ENCODE data around the gene HDGFL3. TPM values are rescaled to one million over a fixed set of nuclear protein-coding genes. Genes with fewer than 3 reads are reported as not detected.

The HDGFL3 gene
- total RNA-seq, 4 donors from 2014 or later = 4.0 to 23.1 (median 14.2) TPM

- Histone ChIP-seq H3K4me1 (peaks cover 0 to 7% (median 0%) of the 10 kb centered on the region in 4 donors), H3K4me3 (no peak overlapping the region), H3K27me3 (peaks cover 0 to 5% of the 10 kb centered on the region in 2 donors), H3K9me3 (no peaks in the 10 kb centered on the region), H3K27ac (no peak overlapping the region), H3K36me3 (no peaks in the 10 kb centered on the region)
- TF ChIP-seq POLR2A (IDR thresholded peaks at IDR 0.05) = no peak
- TF ChIP-seq, protein P1, sequence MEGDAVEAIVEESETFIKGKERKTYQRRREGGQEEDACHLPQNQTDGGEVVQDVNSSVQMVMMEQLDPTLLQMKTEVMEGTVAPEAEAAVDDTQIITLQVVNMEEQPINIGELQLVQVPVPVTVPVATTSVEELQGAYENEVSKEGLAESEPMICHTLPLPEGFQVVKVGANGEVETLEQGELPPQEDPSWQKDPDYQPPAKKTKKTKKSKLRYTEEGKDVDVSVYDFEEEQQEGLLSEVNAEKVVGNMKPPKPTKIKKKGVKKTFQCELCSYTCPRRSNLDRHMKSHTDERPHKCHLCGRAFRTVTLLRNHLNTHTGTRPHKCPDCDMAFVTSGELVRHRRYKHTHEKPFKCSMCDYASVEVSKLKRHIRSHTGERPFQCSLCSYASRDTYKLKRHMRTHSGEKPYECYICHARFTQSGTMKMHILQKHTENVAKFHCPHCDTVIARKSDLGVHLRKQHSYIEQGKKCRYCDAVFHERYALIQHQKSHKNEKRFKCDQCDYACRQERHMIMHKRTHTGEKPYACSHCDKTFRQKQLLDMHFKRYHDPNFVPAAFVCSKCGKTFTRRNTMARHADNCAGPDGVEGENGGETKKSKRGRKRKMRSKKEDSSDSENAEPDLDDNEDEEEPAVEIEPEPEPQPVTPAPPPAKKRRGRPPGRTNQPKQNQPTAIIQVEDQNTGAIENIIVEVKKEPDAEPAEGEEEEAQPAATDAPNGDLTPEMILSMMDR (IDR thresholded peaks at IDR 0.05) = no peak
- no peak for DNase-seq
These were observed 4.1 kb downstream of the HDGFL3 start for GRCh38 chr15:83203543-83203942.

DNA sequence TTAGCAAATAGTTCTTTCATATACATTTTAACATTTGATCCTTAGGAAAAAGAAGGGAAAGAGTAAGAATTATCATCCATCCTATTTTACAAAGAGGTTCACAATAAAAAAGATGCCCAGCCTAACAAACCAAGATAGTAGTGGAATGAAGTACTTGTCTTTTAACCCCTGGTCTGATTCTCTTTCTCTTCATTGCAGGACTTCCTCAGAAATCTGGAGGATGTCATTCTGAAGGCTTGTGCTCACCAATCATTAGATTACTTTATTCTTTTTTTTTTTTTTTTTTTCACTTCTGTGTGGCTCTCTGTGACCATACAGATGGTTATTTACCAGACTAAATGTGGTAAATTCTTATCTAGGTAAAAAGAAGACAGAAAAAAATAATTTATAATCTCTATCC, 7.0 kb downstream of the HDGFL3 start:
- Histone ChIP-seq H3K4me1 (no peaks in the 10 kb centered on the region), H3K27ac (no peak overlapping the region), H3K36me3 (no peaks in the 10 kb centered on the region), H3K4me3 (no peak overlapping the region), H3K9me3 (no peaks in the 10 kb centered on the region), H3K27me3 (no peaks in the 10 kb centered on the region)
- no peak for DNase-seq
- TF ChIP-seq POLR2A (IDR thresholded peaks at IDR 0.05) = no peak
- TF ChIP-seq, protein P1 (IDR thresholded peaks at IDR 0.05) = no peak

GRCh38 chr15:83200162-83200561, 7.5 kb downstream of the HDGFL3 start:
- H3K9me3 ChIP-seq = no peaks in the 10 kb centered on the region
- no peak overlapping the region for H3K27ac ChIP-seq
- DNase-seq = no peak
- H3K27me3 ChIP-seq = no peaks in the 10 kb centered on the region
- no peak for TF ChIP-seq POLR2A (IDR thresholded peaks at IDR 0.05)
- TF ChIP-seq, protein P1 (IDR thresholded peaks at IDR 0.05) = no peak
- H3K36me3 ChIP-seq = no peaks in the 10 kb centered on the region
- no peak overlapping the region for H3K4me3 ChIP-seq
- no peaks in the 10 kb centered on the region for H3K4me1 ChIP-seq

GRCh38 chr15:83199288-83199687, 8.3 kb downstream of the HDGFL3 start:
- Histone ChIP-seq H3K4me3 (no peak overlapping the region), H3K27ac (no peak overlapping the region), H3K27me3 (no peaks in the 10 kb centered on the region), H3K4me1 (no peaks in the 10 kb centered on the region), H3K36me3 (no peaks in the 10 kb centered on the region), H3K9me3 (no peaks in the 10 kb centered on the region)
- DNase-seq = no peak
- TF ChIP-seq, protein P1 (IDR thresholded peaks at IDR 0.05) = no peak
- no peak for TF ChIP-seq POLR2A (IDR thresholded peaks at IDR 0.05)

GRCh38 chr15:83198476-83198875, 9.1 kb downstream of the HDGFL3 start:
- H3K27me3 ChIP-seq = no peaks in the 10 kb centered on the region
- TF ChIP-seq, protein P1 (IDR thresholded peaks at IDR 0.05) = no peak
- TF ChIP-seq POLR2A (IDR thresholded peaks at IDR 0.05) = no peak
- H3K4me3 ChIP-seq = no peak overlapping the region

GRCh38 chr15:83194528-83194927, 13.1 kb downstream of the HDGFL3 start:
- Histone ChIP-seq H3K27ac (no peak overlapping the region), H3K36me3 (no peaks in the 10 kb centered on the region), H3K9me3 (no peaks in the 10 kb centered on the region), H3K4me1 (no peaks in the 10 kb centered on the region), H3K4me3 (no peak overlapping the region), H3K27me3 (no peaks in the 10 kb centered on the region)
- no peak for DNase-seq
- no peak for TF ChIP-seq POLR2A (IDR thresholded peaks at IDR 0.05)
- TF ChIP-seq, protein P1 (IDR thresholded peaks at IDR 0.05) = no peak

More at GRCh38 chr15:83198476-83198875, 9.1 kb downstream of the HDGFL3 start:
- H3K27ac ChIP-seq = no peak overlapping the region
- H3K9me3 ChIP-seq = no peaks in the 10 kb centered on the region
- DNase-seq = no peak
- no peaks in the 10 kb centered on the region for H3K4me1 ChIP-seq
- no peaks in the 10 kb centered on the region for H3K36me3 ChIP-seq
